ENCODE measurements around the gene FOXA3.

GRCh38 chr19:45911291-45911690 lies 47.2 kb downstream of the FOXA3 start:
- no peak for TF ChIP-seq POLR2A (IDR thresholded peaks at IDR 0.05; ENCODE audit: extremely low read depth, insufficient read length)
- TF ChIP-seq CTCF (IDR thresholded peaks at IDR 0.05; ENCODE audit: low read depth, low read length) = no peak
